IMR-90 (cell line): ENCODE results near the gene ZNF580. TPM values are rescaled to one million over a fixed set of nuclear protein-coding genes. Genes with fewer than 3 reads are reported as not detected.

Experiments used
- MAFK ChIP-seq: IDR thresholded peaks from 2 replicates; pipeline ENCODE4 v1.6.1; 2012; ENCODE audit warnings: low read depth, low read length, improper control_type of control experiment
- RAD21 ChIP-seq: IDR thresholded peaks from 2 replicates; pipeline ENCODE4 v1.6.1; 2012; ENCODE audit warnings: low read length, improper control_type of control experiment
- SMC3 ChIP-seq: fragments of 150-350 bp; IDR thresholded peaks from 2 replicates; pipeline ENCODE4 v1.6.1; 2016; ENCODE audit warnings: low read depth, mild to moderate bottlenecking, antibody characterized with exemption, low read length, moderate library complexity
- polyA plus RNA-seq, 3 experiments: library from polyadenylated mRNA; depleted of rRNA; stranded (reverse); fragments of >200 nt; gene quantifications; 2 replicates each; pipeline ENCODE4 v1.2.3, GENCODE V29; 2012; ENCODE audit warnings: low replicate concordance in 1 of 3
- total RNA-seq: library from RNA; depleted of rRNA; stranded (reverse); fragments of >200 nt; gene quantifications from 2 replicates; pipeline ENCODE4 v1.2.3, GENCODE V29; 2012

Gene ZNF580
- total and polyA plus RNA-seq, 2 of the 4 experiments (the other 2 are of a cell fraction) = 1.4 to 36.9 TPM

DNA sequence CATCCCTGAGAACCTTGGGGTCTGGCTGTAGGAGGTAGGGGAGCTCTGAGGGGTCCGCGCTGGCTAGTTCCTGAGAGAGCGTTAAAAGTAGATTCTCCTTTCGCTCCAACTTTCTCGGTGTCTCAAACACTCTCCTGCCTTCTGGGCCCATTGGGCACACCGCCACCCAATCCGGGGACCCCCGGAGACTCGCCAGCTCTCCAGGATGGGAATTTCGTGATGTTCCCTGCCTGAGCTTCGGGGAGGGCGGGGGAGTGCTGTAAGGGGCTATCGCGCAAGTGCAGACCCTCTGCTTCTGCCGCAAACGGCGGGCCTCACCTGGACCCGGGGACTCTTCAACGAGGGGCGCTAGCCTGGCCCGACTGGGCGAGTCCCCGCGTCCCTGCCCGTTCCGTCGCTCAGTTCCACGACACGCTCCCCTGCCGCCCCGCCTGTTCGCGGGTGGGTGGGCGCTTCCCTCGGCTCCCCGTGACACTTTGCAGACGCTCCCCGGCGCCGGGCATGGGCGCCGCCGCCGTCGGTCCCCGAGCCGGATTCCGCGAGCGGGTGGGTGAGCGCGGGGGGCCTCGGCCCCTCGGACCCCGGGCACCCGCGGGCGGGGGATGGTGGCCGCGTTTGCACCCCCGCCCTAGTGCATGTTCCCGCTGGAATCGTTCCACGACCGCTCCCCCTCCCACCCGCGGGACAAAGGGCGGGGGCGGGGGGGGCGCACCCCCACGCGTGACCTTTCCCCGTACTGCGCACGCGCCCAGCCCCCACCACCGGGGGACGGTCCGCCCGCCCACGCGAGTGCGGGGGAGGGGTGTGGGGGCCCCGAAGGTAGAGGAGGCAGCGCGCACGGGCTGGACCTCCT lies 7.2 kb downstream of the ZNF580 start, which contains the start of gene CCDC106 (continued):
- TF ChIP-seq RAD21 (no peak), SMC3 (no peak), MAFK (no peak)
